SIG-M5 treated with dmso at 0.1 percent for 504 hours (cell line): Measurements from ENCODE around the gene H3-3A.

Experiments used
- DNase-seq: peaks from one replicate; lab custom pipeline; 2025; ENCODE audit not compliant: unreplicated experiment; lab: John Stamatoyannopoulos, UW

The H3-3A gene

DNA sequence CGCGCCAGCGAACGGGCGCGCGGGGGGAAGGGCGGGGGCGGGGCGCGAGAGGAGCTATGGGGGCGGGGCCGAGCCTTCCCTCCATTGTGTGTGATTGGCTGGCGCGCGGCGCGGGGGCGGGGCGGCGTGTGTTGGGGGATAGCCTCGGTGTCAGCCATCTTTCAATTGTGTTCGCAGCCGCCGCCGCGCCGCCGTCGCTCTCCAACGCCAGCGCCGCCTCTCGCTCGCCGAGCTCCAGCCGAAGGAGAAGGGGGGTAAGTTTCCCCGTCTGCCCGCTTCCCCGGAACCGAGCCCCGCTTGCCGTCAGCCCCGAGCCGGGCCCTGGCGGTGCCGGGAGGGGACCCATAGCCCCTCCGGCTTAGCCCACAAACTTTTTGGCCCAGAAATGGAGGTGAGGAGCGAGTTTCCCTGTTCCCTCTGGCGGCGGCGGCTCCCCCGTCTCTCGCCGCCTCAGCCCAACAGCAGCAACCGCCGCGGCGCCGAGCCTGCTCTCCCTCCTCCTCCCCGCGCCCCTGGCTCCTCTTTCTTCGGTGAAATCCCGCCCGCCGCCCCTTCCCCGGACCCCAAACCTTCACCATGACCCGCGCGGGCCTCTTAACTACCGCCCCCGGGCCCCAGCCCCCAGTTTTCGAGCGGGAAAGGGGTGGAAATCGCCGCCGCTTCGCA lies at the start of gene H3-3A:
Gene H3-3A (plus strand): TSS at position 159 of the 666 bp plus-strand sequence. CDS start 1,636 bp downstream, outside the sequence.
- DNase-seq: peak; percentile 94

- no peak for DNase-seq
These were observed 45.4 kb upstream of the H3-3A start for GRCh38 chr1:226017070-226017469.

- DNase-seq: no peak
These were observed 42.9 kb upstream of the H3-3A start for GRCh38 chr1:226019572-226019971.

DNA sequence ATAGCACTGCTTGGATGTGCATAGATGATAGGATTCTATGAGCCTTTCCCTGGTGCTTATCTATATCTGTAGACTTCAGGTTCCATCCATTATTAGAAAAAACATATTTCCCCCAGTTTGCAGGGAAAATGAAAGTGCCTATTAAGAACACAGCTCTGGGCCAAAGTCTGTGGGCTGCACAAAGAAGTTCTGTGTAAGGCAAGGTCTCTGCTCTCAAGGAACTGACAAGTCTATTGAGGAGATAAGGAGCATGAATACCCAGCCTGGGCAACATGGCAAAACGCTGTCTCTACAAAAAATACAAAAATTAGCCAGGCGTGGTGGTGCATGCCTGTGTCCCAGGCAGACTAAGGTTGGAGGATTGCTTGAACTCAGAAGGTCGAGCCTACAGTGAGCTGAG lies 41.1 kb upstream of the H3-3A start:
- no peak for DNase-seq

- no peak for DNase-seq
These were observed 40.7 kb upstream of the H3-3A start for GRCh38 chr1:226021801-226022200.

DNA sequence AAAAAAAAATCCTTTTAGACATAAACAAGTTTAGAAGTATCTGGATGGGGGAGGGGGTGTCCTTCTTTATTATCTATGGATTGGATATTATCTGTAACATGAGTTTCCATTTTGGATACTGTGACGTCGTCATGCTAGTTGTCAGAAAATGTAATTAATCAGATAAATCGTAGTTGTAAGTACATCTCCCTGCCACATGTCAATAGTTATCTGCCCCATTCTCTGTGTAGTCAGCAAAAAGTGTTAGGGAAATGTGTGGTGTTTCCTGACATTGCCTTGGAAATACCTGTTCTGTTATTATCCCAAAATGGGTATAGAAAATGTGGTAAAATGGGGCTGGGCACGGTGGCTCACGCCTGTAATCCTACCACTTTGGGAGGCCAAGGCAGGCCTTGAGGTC lies 38.8 kb upstream of the H3-3A start:
- DNase-seq: no peak

DNA sequence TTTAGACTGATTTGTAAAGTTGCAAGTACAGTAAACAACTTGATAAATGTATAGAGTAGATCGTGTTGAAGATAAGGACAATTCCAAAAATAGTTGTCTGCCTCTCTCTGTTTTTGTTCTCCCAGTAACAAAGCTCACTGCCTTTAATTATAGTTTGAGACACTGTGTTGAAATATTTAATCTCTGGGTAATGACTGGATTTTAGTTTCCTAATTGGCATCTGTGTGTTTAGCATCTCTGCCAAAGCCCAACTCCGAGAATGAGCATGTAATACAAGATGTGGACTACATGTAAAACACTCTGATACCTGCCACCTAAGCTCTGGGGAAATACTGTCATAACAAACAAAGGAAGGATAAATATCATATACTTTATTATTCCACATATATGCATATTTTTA lies 35.7 kb upstream of the H3-3A start:
- DNase-seq: no peak

GRCh38 chr1:226027538-226028217 lies 34.8 kb upstream of the H3-3A start:
- DNase-seq: no peak

DNA sequence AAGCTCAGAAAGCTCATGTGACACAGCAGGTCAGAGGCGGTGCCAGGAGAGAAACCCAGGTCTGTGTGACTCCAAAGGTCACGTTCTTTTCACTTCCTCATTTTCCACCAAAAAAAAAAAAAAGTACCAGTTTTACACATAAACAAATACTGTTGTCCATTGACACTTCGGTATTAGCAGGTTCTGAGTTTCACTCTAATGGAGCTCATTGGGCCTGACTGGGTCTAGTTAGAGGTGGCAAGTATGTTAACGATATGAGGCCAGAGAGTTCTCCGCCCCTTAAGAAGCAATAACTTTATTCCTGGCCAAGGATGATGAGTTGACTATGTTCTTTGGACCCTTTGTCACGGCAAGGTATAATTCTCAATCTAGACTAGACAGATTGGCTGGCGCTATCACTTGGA lies 33.4 kb upstream of the H3-3A start:
- peak; percentile 88 for DNase-seq

- no peak for DNase-seq
These were observed 32.8 kb upstream of the H3-3A start for GRCh38 chr1:226029568-226030225.

DNA sequence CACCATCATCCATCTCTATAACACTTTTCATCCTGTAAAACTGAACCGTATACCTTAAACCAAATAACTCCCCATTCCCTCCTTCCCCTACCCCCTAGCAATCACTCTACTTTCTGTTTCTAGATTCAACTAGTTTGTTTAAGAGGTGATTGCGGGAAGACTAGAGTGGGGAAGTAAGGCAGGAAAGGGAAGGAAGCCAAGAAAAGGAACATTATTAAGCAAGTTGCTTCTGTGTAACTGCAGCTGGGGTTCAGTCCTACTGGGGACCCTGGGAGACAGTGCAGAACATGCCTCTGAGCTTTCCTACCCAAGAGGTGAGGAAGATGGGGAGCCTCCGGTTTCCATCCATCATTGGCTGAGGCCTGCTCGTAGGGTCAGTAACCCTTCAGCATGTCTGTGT lies 28.9 kb upstream of the H3-3A start:
- DNase-seq: peak; percentile 64

- no peak for DNase-seq
These were observed 28.5 kb upstream of the H3-3A start for GRCh38 chr1:226033991-226034390.

DNA sequence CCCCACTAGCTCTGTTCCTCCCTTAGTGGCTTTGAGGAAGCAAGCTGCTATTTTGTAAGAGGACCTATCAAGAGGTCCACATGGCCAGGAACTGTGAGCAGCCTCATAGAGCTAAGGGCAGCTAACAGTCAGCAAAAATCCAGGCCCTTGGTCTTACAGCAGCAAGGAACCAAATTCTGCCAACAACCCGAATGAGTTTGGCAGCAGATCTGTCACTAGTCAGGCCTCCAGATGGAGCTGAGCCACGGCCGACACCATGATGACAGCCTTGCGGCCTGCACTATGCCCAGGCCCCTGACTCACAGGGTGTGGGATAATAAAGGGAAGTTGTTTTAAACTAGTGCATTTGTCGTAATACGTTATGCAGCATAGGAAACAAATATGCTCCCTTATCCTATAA lies 28.0 kb upstream of the H3-3A start:
- DNase-seq: peak; percentile 99

GRCh38 chr1:226035915-226036314 lies 26.6 kb upstream of the H3-3A start:
- DNase-seq: no peak

GRCh38 chr1:226038661-226039060 lies 23.9 kb upstream of the H3-3A start:
- no peak for DNase-seq

DNA sequence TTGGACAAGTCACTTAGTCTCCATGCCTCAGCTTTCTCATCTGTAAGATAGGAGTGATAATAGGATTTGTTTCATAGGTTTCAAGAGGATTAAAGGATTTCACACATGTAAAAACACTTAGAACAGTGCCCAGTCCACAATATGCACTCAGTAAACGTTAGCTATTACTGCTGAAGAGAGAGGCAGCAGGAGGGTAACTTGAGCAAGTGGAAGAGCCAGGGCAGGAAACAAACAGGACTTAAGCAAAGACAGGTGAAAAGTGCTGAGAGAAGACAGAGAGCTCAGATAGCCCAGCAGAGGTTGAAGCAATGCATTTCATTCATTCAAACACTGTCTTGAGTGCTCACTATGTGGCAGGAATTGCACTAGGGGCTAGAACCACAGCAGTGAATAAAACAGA lies 21.1 kb upstream of the H3-3A start:
- DNase-seq: no peak

DNA sequence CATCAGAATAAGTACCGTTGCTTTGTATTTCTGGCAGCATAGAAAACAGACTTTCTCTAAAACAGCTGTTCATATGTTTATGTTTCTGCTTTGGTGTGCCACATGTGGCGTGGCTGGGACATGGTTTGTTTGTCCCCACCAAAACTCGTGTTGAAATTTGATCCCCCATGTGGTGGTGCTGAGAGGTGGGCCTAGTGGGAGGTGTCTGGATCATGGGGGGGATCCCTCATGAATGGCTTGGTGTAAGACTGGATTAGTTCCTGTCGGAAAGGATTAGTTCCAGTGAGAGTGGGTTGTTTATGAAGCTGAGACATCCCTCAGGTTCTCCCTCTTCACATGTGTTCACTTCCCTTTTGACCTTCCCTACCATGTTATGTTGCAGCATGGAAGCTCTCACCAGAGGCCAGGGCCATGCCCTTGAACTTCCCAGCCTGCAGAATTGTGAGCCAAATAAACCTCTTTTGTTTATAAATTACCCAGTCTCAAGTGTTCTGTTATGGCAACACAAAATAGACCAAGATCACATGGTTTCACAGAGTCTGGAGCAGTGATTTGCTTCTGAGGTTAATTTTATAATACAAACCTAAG lies 17.9 kb upstream of the H3-3A start:
- no peak for DNase-seq

DNA sequence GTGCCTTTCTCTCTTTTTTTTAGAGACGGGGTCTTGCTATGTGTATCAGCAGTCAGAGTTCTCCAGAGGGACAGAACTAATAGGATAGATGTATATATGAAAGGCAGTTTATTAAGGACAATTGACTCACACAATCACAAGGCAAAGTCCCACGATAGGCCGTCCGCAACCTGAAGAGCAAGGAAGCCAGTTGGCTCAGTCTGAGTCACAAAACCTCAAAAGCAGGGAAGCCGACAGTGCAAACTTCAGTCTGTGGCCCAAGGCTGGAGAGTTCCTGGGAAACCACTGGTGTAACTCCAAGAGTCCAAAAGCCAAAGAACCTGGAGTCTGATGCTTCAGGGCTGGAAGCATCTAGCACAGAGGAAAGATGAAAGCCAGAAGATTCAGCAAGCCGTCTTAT lies 16.3 kb upstream of the H3-3A start:
- DNase-seq: no peak

DNA sequence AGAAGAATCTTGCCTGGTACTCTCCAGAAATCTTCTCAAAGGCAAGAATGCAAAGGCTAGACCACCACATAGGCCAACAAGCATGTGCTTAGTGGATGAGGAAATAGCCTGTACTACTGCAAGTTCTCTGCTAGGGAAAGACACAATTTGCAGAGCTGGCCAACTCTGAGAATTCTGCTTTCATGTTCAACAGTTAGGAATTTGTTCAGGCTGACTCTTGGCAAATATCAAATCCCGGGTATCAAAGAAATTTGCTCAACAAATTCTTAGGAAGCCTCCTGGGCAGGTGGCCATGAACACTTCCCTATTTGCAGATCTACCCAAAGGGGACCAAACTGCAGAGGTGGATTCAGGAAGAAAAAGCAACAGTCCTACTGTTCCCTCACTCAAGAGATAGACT lies 15.0 kb upstream of the H3-3A start:
- DNase-seq: no peak

DNA sequence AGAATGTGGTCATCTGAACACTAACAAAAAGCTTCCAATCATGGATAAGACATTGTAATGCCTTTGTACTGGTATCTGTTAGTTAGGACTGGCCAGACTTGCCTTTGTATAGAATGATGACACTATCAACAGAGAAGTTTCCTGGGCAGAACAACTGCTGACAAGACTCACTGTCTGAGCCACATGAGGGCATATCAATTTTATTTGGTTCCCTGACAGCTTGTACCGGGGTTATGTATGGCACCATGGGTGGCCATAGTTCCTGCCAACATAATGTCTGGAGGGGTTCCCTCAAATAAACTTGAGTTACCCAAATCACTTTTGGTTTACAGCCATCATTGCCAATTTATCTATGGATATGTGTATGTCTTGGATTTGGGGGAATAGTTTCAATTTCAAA lies 13.6 kb upstream of the H3-3A start:
- DNase-seq: no peak

DNA sequence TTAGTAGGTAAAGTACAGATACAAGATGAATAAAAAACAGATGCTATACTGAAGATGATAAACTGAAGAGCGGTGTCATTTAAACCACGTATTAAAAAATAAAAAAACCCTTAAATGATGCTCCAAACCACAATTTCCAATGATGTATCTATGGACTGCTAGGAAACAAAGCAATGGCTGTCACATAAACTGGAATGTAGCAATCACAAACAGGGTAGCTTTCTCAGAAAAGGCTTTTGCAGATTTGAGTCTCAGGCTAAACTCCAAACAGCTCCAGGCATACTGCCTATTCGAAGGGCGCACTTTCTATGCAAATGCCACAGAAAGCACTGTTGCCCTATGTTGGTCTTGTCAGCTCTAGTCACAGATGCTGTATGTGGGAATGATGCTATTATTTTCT lies 12.4 kb upstream of the H3-3A start:
- no peak for DNase-seq

DNA sequence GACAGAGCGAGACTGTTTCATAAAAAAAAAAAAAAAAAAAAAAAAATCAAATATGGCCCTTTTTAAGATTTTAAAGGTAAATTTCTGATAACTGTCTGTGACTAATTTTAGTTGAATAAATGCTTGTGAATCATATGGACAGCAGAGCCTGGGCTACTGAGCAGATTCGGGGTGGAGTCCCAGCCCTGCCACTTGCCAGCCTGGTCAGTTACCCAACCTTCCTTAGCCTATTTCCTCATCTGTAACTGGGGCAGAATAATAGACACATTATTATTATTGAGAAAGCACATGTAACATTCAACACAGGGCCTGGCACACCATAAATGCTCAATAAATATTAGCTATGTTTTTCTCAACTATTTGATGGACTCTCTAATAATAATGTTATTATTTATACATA lies 11.2 kb upstream of the H3-3A start:
- DNase-seq: peak; percentile 62
